Amniotic epithelial cell (primary cell): Measurements from ENCODE around the gene PWP2.
"Not testable (repeated sequence)": the region's sequence is repeated elsewhere in the genome, so short reads cannot be mapped to it uniquely, and the experiment has no call there.

Experiments used
- DNase-seq: peaks from one replicate; pipeline ENCODE4 v3.0.0-alpha.2; 2010; ENCODE audit warnings: low read depth

Gene PWP2

GRCh38 chr21:44083631-44084291 lies 23.4 kb upstream of the PWP2 start:
- no peak for DNase-seq

GRCh38 chr21:44084496-44085241 lies 22.5 kb upstream of the PWP2 start:
- DNase-seq: no peak

- peak; percentile 7 for DNase-seq
These were observed 21.5 kb upstream of the PWP2 start for GRCh38 chr21:44085491-44086321.

GRCh38 chr21:44086636-44087425 lies 20.4 kb upstream of the PWP2 start:
- no peak for DNase-seq

- no peak for DNase-seq
These were observed 19.5 kb upstream of the PWP2 start for GRCh38 chr21:44087426-44088400.

- DNase-seq: no peak
These were observed 18.8 kb upstream of the PWP2 start for GRCh38 chr21:44088401-44088780.

- no peak for DNase-seq
These were observed 17.9 kb upstream of the PWP2 start for GRCh38 chr21:44089001-44089911.

GRCh38 chr21:44090325-44090724 lies 16.9 kb upstream of the PWP2 start:
- no peak for DNase-seq

- DNase-seq: no peak
These were observed 15.0 kb upstream of the PWP2 start for GRCh38 chr21:44092211-44092610.

GRCh38 chr21:44093761-44094160 lies 13.4 kb upstream of the PWP2 start:
- no peak for DNase-seq

GRCh38 chr21:44094832-44095231 lies 12.4 kb upstream of the PWP2 start:
- DNase-seq: no peak

GRCh38 chr21:44098507-44098906 lies 8.7 kb upstream of the PWP2 start:
- not testable (repeated sequence) for DNase-seq

GRCh38 chr21:44098964-44099363 lies 8.2 kb upstream of the PWP2 start:
- DNase-seq: not testable (repeated sequence)

- DNase-seq: not testable (repeated sequence)
These were observed 390 bp downstream of the PWP2 start for GRCh38 chr21:44107589-44107988.

GRCh38 chr21:44113702-44114371 lies 6.6 kb downstream of the PWP2 start:
- DNase-seq: not testable (repeated sequence)

- DNase-seq: not testable (repeated sequence)
These were observed 14.9 kb downstream of the PWP2 start for GRCh38 chr21:44122131-44122530.

- not testable (repeated sequence) for DNase-seq
These were observed 20.6 kb downstream of the PWP2 start for GRCh38 chr21:44127827-44128226.

GRCh38 chr21:44133715-44134057 lies 26.5 kb downstream of the PWP2 start:
- not testable (repeated sequence) for DNase-seq

- DNase-seq: not testable (repeated sequence)
These were observed 27.5 kb downstream of the PWP2 start for GRCh38 chr21:44134732-44135131.
